ENCODE results near the gene FCSK. TPM values are rescaled to one million over a fixed set of nuclear protein-coding genes. Genes with fewer than 3 reads are reported as not detected.
A peak's percentile ranks its signal among the peaks of the same experiment; 100 is the strongest.

The FCSK gene
- total and polyA plus RNA-seq, 2 of the 13 experiments (the other 11 are each of a cell fraction or from before 2014, with no cell fraction given), result 9.1 to 19.2 TPM

DNA sequence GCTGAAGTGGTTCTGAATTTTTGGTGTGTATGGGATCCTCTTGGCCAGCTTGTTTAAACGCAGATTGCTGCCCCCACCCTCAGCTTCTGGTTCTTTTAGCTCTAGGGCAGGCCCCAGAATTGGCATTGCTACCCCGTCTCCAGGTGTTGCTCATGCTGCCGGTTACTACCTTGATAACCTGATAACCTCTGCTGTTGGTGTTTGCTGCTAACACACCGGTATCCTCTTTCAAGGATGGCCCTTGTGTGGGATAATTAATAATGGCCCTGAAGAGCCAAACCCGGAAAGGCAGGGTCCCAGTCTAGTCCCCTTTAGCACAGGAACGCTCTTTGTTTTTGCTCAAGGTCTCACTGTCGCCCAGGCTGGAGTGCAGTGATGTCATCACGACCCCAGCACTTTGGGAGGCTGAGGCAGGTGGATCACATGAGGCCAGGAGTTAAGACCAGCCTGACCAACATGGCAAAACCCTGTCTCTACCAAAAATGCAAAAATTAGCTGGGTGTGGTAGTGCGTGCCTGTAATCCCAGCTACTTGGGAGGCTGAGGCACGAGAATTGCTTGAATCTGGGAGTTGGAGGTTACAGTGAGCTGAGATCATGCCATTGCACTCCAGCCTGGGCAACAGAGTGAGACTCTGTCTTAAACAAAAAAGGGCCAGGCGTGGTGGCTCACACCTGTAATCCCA lies 14.2 kb upstream of the FCSK start (continued):
- TF ChIP-seq KDM1A (CRISPR knock-in tag; IDR thresholded peaks at IDR 0.05) (0 out of 2 replicates have a peak, but pooled peaks have one; percentile 41), ZNF792 (CRISPR knock-in tag; IDR thresholded peaks at IDR 0.05) (no peak), MBNL3 (CRISPR knock-in tag; conservative IDR thresholded peaks at IDR 0.05) (no peak), GATAD2A (CRISPR knock-in tag; IDR thresholded peaks at IDR 0.05) (peak; percentile 17; the same call in 1 of the 2 replicates), ZFAT (CRISPR knock-in tag; conservative IDR thresholded peaks at IDR 0.05) (no peak), EEA1 (CRISPR knock-in tag; IDR thresholded peaks at IDR 0.05; ENCODE audit: borderline replicate concordance) (peak; percentile 6; the same call in 1 of the 2 replicates), PAX8 (CRISPR knock-in tag; IDR thresholded peaks at IDR 0.05; ENCODE audit: borderline replicate concordance) (no peak), SAFB2 (CRISPR knock-in tag; IDR thresholded peaks at IDR 0.05; ENCODE audit: borderline replicate concordance, low read depth) (no peak), ERF (CRISPR knock-in tag; IDR thresholded peaks at IDR 0.05) (no peak), GABPB1 (CRISPR knock-in tag; IDR thresholded peaks at IDR 0.05) (no peak), RBM39 (IDR thresholded peaks at IDR 0.05; ENCODE audit: low read depth, low read length, poor library complexity, severe bottlenecking) (no peak), TBX3 (IDR thresholded peaks at IDR 0.05; ENCODE audit: borderline replicate concordance) (no peak), KDM3A (CRISPR knock-in tag; IDR thresholded peaks at IDR 0.05; ENCODE audit: low read depth) (no peak), ZFP41 (CRISPR knock-in tag; IDR thresholded peaks at IDR 0.05; ENCODE audit: borderline replicate concordance) (no peak), KDM5A (IDR thresholded peaks at IDR 0.05; ENCODE audit: borderline replicate concordance, low read length) (no peak), HMGA1 (CRISPR knock-in tag; conservative IDR thresholded peaks at IDR 0.05) (no peak)
- TF ChIP-seq, protein P1, sequence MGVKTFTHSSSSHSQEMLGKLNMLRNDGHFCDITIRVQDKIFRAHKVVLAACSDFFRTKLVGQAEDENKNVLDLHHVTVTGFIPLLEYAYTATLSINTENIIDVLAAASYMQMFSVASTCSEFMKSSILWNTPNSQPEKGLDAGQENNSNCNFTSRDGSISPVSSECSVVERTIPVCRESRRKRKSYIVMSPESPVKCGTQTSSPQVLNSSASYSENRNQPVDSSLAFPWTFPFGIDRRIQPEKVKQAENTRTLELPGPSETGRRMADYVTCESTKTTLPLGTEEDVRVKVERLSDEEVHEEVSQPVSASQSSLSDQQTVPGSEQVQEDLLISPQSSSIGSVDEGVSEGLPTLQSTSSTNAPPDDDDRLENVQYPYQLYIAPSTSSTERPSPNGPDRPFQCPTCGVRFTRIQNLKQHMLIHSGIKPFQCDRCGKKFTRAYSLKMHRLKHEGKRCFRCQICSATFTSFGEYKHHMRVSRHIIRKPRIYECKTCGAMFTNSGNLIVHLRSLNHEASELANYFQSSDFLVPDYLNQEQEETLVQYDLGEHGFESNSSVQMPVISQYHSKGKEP (CRISPR knock-in tag; IDR thresholded peaks at IDR 0.05), result no peak
- TF ChIP-seq, protein P2, sequence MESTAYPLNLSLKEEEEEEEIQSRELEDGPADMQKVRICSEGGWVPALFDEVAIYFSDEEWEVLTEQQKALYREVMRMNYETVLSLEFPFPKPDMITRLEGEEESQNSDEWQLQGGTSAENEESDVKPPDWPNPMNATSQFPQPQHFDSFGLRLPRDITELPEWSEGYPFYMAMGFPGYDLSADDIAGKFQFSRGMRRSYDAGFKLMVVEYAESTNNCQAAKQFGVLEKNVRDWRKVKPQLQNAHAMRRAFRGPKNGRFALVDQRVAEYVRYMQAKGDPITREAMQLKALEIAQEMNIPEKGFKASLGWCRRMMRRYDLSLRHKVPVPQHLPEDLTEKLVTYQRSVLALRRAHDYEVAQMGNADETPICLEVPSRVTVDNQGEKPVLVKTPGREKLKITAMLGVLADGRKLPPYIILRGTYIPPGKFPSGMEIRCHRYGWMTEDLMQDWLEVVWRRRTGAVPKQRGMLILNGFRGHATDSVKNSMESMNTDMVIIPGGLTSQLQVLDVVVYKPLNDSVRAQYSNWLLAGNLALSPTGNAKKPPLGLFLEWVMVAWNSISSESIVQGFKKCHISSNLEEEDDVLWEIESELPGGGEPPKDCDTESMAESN (CRISPR knock-in tag; conservative IDR thresholded peaks at IDR 0.05), result no peak; the same call in 1 of the 2 replicates
- TF ChIP-seq, protein P3, sequence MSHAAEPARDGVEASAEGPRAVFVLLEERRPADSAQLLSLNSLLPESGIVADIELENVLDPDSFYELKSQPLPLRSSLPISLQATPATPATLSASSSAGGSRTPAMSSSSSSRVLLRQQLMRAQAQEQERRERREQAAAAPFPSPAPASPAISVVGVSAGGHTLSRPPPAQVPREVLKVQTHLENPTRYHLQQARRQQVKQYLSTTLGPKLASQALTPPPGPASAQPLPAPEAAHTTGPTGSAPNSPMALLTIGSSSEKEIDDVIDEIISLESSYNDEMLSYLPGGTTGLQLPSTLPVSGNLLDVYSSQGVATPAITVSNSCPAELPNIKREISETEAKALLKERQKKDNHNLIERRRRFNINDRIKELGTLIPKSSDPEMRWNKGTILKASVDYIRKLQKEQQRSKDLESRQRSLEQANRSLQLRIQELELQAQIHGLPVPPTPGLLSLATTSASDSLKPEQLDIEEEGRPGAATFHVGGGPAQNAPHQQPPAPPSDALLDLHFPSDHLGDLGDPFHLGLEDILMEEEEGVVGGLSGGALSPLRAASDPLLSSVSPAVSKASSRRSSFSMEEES (CRISPR knock-in tag; IDR thresholded peaks at IDR 0.05), result 0 out of 2 replicates have a peak, but pooled peaks have one; percentile 12
- TF ChIP-seq, protein P4, sequence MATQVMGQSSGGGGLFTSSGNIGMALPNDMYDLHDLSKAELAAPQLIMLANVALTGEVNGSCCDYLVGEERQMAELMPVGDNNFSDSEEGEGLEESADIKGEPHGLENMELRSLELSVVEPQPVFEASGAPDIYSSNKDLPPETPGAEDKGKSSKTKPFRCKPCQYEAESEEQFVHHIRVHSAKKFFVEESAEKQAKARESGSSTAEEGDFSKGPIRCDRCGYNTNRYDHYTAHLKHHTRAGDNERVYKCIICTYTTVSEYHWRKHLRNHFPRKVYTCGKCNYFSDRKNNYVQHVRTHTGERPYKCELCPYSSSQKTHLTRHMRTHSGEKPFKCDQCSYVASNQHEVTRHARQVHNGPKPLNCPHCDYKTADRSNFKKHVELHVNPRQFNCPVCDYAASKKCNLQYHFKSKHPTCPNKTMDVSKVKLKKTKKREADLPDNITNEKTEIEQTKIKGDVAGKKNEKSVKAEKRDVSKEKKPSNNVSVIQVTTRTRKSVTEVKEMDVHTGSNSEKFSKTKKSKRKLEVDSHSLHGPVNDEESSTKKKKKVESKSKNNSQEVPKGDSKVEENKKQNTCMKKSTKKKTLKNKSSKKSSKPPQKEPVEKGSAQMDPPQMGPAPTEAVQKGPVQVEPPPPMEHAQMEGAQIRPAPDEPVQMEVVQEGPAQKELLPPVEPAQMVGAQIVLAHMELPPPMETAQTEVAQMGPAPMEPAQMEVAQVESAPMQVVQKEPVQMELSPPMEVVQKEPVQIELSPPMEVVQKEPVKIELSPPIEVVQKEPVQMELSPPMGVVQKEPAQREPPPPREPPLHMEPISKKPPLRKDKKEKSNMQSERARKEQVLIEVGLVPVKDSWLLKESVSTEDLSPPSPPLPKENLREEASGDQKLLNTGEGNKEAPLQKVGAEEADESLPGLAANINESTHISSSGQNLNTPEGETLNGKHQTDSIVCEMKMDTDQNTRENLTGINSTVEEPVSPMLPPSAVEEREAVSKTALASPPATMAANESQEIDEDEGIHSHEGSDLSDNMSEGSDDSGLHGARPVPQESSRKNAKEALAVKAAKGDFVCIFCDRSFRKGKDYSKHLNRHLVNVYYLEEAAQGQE (IDR thresholded peaks at IDR 0.05; ENCODE audit: borderline replicate concordance in 1 of 2, low read depth in 1 of 2, low read length in 2 of 2), result no peak

All from HepG2 (cell line).